ENCODE measurements around the gene COMMD8.

The COMMD8 gene

DNA sequence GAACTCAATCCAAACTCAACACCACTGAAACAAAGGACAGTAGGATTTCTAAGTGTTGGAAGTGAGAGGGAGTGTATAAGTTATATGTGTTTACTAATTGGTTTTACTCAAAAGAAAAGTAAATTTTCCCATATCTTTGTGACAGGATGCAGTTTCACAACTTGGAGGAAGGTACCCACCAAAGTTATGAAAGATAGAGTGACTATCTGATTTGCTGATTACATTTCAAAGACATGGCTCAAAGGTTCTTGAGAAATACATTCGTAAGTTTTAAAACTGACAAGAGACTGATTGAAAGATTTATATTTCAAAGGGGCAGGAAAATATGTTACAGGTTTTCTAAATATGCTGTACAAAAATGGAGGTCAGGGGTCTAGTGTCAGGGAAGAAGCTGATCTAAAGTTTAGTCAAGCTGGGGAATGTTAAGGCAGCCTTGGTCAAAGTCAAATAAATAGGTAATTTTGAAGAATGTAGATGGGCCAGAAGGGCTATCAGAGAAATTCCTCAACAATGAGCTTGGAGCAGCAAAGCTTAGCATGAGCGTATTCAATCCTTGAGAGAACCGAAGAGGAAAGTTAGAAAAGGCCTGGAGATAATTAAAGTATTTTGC lies 9.7 kb upstream of the COMMD8 start:
- no peak for DNase-seq (ENCODE audit: low spot score)

DNA sequence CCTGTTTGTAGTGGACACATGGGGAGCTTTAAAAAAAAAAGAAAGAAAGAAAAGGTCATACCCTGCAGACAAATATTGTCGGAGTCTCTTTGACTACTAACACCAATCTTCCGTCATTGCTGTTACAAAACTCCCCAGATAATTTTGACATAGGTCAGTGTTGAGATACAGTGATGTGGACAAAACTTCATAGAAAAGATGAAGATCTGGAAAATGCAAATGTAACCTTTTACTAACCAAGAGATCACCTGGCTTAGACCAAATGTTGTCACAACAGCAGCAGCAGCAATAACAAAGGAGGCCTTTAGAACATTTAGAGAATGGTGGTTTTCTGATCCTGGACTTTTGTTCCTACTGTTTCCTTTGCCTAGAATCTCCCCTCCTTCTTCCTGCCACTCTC lies 8.1 kb upstream of the COMMD8 start:
- DNase-seq (ENCODE audit: low spot score) = no peak

GRCh38 chr4:47471064-47471463 lies 7.6 kb upstream of the COMMD8 start:
- DNase-seq (ENCODE audit: low spot score) = no peak

- no peak for DNase-seq (ENCODE audit: low spot score)
Measured at GRCh38 chr4:47469951-47470350, 6.4 kb upstream of the COMMD8 start.

GRCh38 chr4:47468706-47469365 lies 5.3 kb upstream of the COMMD8 start:
- DNase-seq (ENCODE audit: low spot score) = peak; percentile 16

DNA sequence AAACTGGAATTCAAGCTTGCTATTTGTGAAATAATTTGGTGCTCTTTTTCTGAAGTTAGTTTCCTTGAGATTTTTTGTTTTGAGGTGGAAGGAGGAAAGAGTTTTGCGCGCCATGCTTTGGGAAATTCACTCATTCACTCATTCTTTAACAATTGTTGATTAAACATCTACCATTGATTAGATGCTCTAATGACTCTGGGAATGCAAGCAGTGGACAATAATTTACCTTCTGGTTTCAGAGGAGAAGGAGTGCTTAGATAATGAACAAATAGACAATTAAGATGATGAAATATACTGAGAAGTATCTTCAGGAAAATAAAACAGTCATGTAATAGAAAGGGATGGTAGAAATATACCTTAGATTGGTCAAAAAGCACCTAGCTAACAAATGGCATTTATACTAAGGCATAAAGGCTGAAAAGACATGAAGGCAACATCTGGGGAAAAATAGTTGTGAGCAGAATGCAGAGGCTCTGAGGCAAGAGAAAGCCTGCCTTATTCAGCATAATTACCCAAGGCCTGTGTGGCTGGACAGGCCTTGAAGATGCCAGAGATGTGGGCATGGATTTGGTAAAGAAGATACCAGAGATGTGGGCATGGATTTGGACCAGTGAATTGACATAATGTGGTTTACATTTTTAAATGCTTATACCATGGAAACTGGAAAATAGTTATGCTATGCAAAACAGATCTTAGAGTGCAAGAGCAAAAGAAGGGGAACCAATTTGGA lies 2.7 kb upstream of the COMMD8 start:
- no peak for DNase-seq (ENCODE audit: low spot score)

DNA sequence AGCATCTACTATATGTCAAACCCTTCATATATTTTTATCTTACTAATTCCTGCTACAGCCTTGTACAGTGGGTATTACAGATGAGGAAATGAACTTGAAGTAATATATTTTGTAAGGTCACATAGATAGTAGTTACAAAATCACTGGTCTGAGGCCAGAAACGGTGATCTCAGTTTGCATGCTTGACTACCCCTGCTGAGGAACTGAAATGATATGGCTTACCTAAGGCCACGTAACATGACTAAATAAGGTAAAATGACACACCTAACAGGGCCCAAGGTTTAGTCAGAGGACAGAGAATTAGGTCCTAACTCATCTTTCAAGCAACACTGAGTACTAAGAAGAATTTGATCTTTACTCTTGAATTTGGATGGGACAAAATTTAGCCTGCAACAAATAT lies 1.5 kb upstream of the COMMD8 start:
- no peak for DNase-seq (ENCODE audit: low spot score)

- DNase-seq (ENCODE audit: low spot score) = no peak
Measured at GRCh38 chr4:47462799-47463234, 685 bp downstream of the COMMD8 start.

DNA sequence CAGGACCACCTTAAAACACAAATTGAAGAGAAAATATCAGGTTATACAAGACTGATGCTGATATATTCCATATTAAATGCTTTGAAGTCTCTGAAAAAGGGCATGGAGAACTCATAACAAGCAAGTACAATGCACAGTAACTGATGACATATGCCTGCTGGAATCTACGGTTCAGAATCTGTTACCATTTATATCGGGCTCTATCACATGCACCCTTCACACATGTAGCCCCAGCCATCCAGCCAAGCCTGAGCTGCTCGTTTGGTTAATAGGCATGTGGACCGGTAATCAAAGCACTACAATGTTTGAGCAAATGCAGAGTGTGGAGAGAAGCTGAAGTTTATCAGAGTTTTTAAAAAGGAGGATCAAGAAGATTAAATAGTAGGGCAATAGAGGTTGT lies 11.8 kb downstream of the COMMD8 start:
- no peak for DNase-seq (ENCODE audit: low spot score)

- DNase-seq (ENCODE audit: low spot score) = no peak
Measured at GRCh38 chr4:47444031-47444430, 19.5 kb downstream of the COMMD8 start.

DNA sequence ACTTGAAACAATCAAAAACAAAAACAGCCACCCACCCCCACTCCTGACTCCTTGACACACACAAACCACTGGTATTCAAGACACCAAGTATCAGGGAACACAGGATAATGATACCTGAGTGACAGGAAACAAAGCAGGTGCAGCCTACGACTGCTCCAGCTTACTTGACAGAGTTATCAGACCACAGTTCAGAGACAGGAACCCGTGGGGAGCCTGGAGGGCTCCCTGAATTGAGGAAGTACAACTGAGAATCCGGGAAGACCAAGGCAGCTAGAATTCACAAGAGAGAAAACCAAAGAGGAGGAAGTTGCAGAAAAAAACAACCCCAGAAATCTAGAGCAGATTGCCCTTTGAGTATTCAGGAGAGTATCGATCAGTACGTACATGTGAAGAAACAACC lies 20.5 kb downstream of the COMMD8 start:
- DNase-seq (ENCODE audit: low spot score) = no peak

GRCh38 chr4:47434931-47435330 lies 28.6 kb downstream of the COMMD8 start:
- DNase-seq (ENCODE audit: low spot score) = no peak

GRCh38 chr4:47432749-47433148 lies 30.8 kb downstream of the COMMD8 start:
- DNase-seq (ENCODE audit: low spot score) = no peak

GRCh38 chr4:47427935-47428334 lies 35.6 kb downstream of the COMMD8 start:
- no peak for DNase-seq (ENCODE audit: low spot score)

DNA sequence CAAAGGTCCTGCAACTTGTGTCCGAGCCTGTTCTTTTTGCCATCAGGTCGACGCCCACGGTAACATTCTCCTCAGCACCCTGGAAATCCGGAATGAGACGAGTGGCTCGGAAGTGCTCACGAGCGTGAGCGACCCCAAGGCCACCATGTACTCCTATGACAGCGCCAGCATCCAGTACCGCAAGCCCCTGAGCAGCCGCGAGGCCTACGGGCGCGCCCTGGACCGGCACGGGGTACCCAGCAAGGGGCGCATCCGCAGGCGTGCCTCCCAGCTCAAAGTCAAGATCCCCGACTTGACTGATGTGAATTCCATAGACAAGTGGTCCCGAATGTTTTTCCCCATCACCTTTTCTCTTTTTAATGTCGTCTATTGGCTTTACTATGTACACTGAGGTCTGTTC lies 37.9 kb downstream of the COMMD8 start:
- no peak for DNase-seq (ENCODE audit: low spot score)

DNA sequence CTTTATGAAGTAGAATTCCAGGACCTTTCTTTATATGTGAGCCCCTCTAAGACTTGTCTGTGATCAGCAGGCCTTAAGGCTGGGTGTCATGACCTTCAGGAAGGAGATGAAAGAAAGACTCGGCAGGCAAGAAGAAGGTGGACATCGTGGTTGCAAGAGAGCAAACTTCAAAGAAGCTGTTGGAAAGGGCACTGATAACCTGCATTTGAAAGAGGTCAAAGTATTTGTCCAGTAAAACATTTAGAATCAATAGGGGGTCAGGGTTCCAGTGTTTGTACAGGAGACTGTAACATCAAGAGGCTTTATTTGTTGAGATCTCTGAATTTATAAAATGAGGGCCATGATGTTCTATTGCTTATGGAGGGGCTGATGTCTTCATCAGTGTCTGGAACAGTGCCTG lies 44.2 kb downstream of the COMMD8 start:
- no peak for DNase-seq (ENCODE audit: low spot score)

DNA sequence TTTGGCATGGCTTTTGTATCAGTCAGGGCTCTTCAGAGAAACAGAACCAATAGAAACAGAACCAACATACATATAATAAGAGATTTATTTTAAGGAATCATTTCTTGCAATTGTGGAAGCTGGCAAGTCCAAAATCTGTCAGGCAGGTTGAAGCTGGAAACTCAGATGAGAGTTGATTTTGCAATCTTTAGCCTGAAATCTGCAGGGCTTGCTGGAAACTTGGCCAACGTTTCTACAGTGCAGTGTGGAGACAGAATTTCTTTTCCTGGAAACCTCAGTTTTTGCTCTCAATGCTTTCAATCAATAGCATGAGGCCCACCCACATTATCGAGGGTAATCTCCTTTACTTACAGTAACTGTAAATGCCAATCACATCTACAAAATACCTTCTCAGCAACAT lies 45.4 kb downstream of the COMMD8 start:
- no peak for DNase-seq (ENCODE audit: low spot score)

- DNase-seq (ENCODE audit: low spot score) = no peak
Measured at GRCh38 chr4:47415719-47416118, 47.8 kb downstream of the COMMD8 start.

DNA sequence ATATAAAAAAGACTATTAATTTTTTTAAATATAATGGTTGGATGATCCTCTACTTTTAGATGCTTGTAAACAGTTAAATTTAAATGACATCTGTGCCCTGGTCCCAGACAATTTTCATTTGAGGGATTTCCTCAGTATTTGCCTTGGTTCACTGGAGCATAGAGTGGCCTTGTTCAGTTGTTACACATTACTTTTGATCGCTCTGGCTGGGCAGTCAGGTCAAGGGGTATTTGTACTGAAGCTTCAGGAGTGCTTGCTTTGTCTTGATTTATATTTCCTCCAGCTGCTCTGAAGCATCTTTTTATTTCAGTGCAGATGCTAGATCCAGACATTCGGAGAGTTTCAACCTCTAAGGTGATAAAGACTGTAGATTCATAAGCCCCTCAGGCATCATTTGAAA lies 50.0 kb downstream of the COMMD8 start:
- no peak for DNase-seq (ENCODE audit: low spot score)

DNA sequence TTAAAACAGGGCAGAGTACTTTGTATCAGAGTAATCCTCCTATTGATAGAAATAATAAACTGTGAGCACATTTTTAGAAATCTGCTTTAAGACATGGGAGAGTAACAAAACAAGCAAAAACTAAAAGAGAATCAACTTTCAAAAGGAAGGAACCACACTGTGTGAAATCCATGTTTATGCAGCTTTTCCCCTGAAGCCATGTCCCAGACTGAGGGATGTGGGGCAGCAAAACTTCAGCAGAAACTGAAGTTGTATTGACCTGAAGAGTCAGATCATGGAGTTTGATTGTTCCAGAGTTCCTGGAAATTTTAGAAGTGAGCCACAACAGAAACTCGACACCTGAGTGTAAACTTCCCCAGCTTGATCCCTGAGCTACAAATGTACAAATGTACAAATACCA lies 53.2 kb downstream of the COMMD8 start:
- DNase-seq (ENCODE audit: low spot score) = no peak

DNA sequence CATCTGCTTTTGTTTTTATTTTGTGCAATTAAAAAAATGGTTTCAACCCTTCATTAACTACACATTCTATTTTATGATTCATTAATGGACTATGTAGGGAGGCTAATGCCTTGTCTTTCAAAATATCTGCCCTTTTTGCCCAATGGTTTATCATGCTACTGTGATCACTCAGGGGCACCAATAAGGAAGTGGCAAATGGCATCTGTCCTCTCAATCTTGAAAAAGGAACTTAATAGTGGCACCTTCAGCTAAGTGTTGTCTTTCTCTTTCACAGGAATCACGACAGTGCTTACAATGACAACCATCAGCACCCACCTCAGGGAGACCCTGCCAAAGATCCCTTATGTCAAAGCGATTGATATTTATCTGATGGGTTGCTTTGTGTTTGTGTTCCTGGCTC lies 57.1 kb downstream of the COMMD8 start:
- no peak for DNase-seq (ENCODE audit: low spot score)
